HG03432 (cell line): ENCODE data around the gene KRTAP10-10.
"Not testable (repeated sequence)": the region's sequence is repeated elsewhere in the genome, so short reads cannot be mapped to it uniquely, and the experiment has no call there.

ENCODE experiments used
- ATAC-seq: cut with Tn5 transposase; IDR thresholded peaks from one replicate; pipeline ENCODE4 v1.9.1; 2021; ENCODE audit warnings: mild to moderate bottlenecking, moderate library complexity; ENCODE audit not compliant: unreplicated experiment

Gene KRTAP10-10

DNA sequence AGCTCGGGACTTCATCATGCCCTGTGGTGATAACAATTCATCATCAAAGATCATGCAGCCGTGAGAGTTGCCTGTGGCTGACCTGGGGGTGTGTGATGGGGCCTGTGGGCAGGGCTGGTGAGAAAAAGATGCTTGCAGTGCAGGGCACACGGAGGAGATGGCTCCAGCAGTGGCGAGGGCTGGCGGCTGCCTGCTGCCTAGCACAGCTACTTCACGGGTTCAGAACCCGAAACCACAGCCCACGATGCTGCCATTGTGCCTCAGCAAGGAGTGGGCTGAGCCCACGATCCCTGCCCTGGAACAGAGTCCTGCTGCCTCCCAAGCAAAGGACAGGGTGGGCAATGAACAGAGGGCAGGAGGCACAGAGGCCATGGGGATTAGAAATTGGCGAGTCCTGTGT lies 10.9 kb upstream of the KRTAP10-10 start:
- no peak for ATAC-seq

DNA sequence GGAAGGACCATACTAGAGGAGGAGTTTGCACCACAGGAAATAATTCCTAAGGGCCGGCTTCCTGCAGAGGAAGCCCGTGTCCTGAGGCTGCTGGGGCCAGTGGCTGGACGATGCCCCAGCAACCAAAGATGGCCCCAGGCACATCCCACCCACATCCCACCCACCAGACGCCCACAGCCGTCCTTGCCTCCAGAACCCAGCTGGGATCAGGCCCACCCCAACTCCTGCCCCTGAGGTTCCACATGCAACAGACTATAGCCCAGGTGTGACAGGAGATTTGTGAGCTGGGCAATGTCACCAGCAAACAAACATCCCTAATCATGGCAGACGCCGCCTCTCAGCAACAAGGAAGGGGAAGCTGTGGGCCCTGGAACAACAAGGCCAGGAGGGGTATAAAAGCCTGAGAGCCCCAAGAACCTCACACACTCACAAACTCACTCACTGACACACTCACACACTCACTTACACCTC lies 10.4 kb upstream of the KRTAP10-10 start, which contains the start of gene KRTAP10-9:
KRTAP10-9 (plus strand) TSS at position 421 of the 471 bp plus-strand sequence. CDS start 79 bp downstream, outside the sequence.
- ATAC-seq, result no peak

DNA sequence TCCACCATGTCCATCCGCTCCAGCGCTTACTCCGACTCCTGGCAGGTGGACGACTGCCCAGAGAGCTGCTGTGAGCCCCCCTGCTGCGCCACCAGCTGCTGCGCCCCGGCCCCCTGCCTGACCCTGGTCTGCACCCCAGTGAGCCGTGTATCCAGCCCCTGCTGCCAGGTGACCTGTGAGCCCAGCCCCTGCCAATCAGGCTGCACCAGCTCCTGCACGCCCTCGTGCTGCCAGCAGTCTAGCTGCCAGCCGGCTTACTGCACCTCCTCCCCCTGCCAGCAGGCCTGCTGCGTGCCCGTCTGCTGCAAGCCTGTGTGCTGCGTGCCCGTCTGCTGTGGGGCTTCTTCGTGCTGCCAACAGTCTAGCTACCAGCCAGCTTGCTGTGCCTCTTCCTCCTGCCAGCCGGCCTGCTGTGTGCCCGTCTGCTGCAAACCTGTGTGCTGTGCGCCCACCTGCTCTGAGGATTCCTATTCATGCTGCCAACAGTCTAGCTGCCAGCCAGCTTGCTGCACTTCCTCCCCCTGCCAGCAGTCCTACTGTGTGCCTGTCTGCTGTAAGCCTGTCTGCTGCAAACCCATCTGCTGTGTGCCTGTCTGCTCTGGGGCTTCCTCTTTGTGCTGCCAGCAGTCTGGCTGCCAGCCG lies 9.9 kb upstream of the KRTAP10-10 start:
- not testable (repeated sequence) for ATAC-seq

DNA sequence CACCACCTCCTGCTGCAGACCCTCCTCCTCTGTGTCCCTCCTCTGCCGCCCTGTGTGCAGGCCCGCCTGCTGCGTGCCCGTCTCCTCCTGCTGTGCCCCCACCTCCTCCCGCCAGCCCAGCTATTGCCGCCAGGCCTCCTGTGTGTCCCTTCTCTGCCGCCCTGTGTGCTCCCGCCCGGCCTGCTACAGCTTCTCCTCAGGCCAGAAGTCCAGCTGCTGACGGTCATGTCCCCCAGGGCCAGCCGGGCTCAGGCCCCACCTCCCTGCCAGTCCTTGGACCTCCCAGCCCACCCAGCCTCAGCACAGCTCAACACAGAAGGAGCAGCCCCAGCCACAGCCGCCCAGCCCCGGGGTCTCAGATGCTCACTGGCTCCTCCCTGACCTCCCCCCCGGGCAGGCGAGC lies 9.3 kb upstream of the KRTAP10-10 start:
- ATAC-seq, result not testable (repeated sequence)

DNA sequence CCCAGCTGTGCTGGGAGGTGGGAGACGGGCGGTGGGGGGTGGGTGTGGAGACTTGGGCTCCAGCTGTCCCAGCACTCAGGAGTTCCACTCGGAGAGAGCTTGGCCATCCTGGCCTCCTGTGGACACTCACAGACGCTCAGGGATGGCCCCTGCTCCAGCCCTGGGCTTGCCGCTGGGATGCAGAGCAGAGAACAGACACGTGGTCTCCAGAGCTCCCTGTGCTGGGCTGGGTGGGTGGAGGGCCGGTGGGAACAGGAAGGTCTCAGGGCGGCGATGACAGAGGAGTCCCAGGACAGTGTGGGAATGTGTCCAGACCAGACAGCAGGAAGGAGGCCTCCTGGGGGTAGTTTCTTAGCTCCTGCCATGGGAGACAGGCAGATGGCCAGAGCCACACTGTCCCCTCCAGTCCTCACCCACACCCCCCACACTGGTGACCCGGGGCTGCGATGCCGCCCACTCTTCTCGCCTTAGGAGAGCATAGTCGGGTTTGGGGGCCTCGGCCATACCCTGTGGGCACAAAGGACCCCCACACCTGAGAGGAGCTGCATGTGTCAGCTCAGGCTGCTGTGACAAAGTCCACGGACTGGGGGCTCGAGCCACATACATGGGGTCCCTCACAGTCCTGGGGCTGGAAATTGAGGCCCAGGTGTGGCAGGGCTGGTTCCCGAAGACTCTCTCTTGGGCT lies 8.3 kb upstream of the KRTAP10-10 start:
- ATAC-seq, result no peak

DNA sequence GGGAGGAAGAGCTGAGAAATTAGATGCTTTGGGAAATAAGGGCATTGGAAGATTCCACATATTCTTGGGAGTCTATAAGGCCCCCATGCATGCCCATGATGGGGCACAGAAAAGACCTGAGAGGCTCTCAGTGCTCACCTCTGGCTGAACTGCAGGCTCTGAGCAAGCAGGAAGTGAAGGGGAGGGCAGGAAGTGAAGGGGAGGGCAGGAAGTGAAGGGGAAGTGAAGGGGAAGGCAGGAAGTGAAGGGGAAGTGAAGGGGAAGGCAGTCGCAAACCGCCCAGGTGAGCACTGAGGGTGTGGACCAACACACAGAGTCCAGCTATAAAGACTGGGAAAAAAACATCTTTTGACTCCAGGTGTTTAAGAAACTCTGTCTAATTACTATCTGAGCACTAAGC lies 6.7 kb upstream of the KRTAP10-10 start:
- ATAC-seq, result no peak

DNA sequence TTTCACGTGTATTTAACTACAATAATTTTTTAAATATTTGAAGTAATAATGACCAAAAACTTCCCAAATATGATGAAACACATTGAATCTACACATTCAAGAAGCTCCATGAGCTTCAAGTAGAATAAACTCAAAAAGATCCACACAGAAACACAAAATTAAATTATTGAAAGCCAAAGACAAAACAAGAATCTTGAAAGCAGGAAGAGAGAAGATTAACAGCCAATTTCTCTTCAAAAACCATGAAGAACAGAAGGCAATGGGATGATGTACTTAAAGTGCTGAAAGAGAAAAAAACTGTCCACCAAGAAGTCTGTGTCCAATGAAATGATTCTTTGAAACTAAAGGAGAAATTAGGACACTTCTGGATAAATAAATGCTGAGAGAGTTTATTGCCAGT lies 5.1 kb upstream of the KRTAP10-10 start:
- no peak for ATAC-seq

DNA sequence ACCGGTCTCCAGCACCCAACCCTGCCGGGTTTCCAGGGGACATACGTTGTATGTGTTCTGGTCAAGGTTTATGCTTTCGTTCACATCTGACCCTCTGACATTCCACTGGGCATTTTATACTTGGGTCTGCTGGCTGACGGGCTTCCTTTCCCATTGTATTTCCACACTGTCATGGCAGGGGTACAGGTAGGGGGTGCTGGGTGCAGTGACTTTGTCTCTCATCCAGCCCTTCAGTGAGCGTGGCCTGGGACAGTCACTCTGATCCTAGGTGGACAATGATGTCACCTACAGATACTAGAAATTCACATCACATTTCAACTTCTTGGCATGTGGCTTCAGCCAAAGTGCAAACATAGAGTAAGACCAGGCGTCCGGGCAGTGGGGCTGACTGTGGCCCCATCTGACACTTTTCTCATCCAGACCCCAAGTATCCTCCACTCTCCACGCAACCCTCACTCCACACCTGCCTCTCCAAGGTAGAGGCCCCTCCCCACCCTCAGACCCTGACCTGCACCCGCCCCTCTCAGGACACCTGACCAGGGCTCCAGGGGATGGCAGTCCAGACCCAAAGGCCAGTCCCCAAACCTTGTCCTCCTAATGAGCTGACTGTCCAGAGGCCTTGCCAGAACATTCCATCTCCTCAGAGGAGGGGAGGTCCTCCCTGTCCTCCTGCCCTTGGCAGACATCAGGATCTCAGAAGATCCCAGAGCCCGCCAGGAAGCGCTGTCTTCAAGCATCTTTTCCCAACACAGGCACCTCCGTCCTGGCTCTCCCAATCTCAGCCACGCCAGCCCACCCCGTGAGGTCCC lies 743 bp upstream of the KRTAP10-10 start:
- ATAC-seq, result no peak

DNA sequence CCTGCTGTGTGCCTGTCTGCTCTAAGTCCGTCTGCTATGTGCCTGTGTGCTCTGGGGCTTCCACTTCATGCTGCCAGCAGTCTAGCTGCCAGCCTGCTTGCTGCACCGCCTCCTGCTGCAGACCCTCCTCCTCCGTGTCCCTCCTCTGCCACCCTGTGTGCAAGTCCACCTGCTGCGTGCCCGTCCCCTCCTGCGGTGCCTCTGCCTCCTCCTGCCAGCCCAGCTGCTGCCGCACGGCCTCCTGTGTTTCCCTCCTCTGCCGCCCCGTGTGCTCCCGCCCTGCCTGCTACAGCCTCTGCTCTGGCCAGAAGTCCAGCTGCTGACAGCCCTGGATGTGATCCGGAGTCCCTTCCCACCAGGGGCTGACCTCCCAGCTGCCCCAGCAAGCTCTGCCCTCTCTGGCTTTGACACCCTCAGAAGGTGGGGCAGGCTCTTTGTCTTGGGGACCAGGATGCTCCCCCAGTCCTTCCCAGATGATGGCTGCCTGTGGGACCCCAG lies 744 bp downstream of the KRTAP10-10 start:
- not testable (repeated sequence) for ATAC-seq

DNA sequence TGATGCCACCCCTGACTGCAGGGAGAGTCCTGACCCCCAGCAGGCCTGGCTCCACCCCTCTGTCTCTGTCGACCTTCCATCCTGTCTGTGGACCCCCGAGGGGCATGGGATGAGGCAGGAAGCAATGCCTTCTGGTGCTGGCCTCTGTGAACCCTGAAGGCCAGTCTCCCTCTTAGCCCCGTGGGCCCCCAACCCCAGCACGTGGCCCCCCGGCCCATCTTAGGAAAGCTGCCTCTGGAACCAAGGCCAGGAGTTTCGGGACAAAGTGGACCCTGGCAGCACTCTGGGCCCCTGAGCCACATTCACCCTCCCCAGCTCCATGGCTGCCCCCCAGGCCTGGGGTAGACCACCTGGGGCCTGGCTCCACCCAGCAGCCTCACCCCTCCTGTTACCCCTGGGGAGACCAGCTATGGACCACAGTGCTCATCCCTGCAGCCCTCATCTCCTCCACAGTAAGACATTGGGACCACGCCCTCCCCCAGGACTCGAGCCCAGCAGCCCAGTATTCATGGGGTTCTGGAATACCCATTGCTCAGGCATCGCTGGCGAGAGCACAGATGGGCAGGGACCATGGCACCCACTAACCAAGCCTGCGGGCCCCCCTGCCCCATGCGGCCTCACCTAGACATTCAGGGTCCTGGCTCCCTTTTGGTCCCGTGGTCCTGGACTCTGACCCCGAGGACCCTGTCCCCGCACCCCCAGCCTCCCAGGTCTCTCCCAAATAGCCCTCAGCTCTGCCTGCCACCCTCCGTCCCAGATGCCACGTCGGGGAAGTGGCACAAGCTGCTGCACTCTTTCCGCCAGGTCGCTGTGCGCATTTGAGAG lies 1.6 kb downstream of the KRTAP10-10 start:
- not testable (repeated sequence) for ATAC-seq

DNA sequence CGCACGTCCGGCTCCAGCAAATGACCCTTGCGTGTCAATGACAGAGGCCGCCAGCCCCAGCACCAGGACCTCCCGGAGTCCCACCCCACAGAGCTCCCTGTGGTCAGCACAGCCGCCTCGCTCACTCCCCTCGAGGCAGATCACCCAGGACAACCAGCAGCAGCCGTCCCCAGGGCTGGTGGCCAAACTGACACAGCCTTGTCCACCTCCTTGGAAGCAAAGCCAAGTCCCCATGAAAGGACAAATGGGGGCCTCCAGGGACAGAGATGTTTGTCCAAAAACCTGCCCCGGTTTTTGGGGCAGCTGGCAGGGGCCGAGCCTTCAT lies 2.1 kb downstream of the KRTAP10-10 start:
- no peak for ATAC-seq

DNA sequence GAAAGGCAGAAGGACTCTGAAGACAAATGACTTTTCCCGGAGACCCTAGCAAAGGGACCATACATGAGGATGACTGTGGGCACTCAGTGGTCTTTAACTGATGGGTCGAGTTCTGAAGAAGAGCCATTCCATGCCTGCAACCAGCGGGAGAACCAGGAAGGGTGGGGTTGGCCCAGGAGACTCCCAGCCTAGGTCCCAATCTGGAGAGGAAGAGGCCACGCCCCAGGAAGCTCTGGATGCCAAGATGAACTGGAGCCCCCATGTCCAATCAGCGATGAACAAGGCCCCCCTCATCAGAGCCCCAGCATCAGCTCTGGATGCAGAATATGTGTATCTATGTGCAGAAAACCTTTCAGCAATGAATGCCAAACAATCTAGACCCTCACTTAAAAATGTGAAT lies 3.6 kb downstream of the KRTAP10-10 start:
- ATAC-seq, result no peak

DNA sequence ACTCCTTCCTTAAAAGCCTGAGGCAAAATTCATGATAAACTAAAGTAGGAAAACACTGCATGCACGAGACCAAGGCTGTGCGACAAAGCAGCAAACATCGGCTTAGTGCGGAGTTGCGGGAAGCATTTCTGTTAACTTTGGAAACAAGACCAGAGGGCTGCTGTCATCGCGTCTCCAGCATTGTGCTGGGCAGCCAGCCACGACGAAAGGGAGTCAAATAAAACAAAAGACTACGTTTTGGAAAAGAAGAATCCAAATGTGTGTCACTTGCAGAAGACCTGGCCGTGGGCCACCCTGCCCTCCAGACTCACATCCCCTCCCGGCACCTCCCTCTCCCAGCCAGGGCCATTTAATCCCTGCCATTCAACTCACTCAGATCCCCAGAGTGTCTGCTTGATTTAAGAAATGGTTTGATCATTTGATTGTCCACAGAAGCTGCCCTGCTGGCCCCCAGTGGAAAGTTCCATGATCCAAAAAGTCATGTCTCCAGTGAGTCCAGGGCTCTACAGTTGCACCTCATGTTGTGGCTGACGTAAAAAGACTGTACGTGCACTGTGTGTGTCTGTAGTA lies 6.7 kb downstream of the KRTAP10-10 start:
- ATAC-seq, result no peak

DNA sequence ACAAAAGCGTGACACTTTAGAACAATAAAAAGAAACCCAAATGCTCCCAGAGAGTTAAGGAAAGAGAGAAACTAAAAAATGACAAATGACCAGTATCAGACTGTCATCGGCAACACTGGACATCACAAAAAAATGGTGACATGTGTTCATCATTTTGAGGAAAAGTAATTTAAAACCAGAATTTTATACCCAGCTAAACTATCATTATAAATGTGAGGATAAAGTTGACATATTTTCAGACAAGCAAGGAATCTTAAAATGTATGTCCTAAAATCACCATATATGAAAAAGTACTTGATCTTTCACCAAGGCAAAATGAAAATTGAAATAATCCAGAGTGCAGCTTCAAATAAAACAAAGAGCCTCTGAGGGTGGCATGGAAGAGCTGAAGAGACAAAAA lies 7.7 kb downstream of the KRTAP10-10 start:
- ATAC-seq, result no peak

DNA sequence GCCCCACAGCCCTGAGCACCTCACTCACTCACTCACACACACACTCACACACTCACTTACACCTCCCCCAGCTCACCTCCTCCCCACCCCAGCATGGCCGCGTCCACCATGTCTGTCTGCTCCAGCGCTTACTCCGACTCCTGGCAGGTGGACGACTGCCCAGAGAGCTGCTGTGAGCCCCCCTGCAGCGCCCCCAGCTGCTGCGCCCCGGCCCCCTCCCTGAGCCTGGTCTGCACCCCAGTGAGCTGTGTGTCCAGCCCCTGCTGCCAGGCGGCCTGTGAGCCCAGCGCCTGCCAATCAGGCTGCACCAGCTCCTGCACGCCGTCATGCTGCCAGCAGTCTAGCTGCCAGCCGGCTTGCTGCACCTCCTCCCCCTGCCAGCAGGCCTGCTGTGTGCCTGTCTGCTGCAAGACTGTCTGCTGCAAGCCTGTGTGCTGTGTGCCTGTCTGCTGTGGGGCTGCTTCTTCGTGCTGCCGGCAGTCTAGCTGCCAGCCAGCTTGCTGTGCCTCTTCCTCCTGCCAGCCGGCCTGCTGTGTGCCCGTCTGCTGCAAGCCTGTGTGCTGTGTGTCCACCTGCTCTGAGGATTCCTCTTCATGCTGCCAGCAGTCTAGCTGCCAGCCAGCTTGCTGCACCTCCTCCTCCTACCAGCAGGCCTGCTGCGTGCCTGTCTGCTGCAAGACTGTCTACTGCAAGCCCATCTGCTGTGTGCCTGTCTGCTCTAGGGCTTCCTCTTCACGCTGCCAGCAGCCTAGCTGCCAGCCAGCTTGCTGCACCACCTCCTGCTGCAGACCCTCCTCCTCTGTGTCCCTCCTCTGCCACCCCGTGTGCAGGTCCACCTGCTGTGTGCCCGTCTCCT lies 9.4 kb downstream of the KRTAP10-10 start, which contains the start of gene KRTAP10-11:
KRTAP10-11 (plus strand) TSS at position 49 of the 856 bp plus-strand sequence; CDS start at position 94, 45 bp downstream.
- ATAC-seq, result not testable (repeated sequence)

DNA sequence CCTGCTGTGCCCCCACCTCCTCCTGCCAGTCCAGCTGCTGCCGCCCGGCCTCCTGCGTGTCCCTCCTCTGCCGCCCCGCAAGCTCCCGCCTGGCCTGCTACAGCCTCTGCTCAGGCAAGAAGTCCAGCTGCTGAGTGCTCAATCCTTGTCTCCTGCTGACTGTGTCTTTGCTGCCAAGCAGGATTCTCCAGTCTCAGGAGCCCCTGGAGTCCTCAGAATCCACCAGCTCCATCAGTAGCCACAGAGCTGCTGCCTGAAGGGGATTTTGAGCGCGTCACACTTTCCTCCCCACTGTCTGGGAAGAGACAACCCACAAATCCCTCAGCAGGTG lies 10.0 kb downstream of the KRTAP10-10 start:
- no peak for ATAC-seq

DNA sequence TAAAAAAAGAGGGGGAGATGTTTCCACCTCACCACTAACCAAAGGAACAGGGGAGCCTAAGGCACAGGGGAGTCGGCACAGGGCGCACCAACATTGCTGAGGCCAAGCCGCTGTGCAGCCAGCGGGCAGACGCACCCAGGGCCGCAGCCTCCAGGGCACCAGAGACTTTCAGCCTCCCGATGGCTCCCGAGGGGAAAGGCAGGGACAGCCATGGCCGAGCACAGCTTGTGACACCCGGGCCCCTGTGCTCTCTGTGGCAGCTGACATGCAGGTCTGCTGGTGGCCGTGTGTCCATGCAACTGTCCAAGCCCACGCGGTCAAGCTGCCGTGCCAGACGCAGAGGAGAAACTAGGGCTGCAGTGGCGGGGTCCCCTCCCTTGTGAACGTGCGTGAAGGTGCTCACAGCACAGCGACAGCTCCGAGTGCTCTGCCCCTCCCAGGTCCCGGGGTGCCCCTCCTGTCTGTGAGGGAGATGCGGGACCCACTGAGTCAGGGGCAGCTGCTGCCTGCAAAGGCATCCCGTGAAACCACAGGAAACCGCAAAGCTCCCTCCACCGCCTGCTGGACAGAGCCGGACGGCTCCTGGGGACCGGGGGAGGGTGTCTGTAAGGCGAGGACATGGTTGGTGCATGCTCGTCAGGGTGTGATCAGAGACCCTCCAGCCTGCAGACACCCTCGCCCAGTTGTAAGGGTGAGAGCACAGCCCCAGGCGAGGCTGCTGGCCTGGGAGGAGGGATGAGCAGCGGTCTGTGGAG lies 11.6 kb downstream of the KRTAP10-10 start:
- no peak for ATAC-seq

DNA sequence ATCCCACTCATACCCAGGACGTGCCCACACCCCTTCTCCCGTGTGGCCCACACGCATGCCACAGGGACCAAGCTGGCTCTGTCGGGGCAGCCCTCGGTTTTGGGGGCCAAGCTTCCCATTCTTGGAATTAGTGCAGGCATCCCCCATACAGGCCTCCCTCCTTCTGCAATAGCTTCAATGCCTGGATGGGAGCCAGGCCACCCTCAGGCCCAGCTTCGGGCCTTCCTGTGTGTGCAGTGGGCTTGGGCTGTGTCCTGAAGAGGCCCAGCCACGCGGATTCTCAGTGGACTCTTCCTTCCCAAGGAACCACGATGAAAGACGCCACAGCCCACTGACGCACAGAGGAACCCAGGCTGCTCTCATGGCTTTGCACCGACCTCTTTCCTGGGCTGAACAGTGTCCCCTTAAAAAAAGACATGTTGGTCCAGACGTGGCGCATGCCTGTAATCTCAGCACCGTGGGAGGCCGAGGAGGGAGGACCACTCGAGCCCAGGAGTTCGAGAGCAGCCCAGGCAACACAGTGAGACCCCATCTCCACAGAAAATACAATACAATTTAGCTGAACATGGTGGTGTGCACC lies 12.5 kb downstream of the KRTAP10-10 start:
- no peak for ATAC-seq
